CD4-positive, alpha-beta memory T cell (primary cell): ENCODE measurements around the gene KIF1C. TPM values are rescaled to one million over a fixed set of nuclear protein-coding genes. Genes with fewer than 3 reads are reported as not detected.

Experiments used
- CTCF ChIA-PET: fragments of 350-600 bp; sonication (Branson Sonifier 250); formaldehyde crosslinking; loops from one replicate; lab custom pipeline; 2021; ENCODE audit warnings: inconsistent platforms; ENCODE audit not compliant: partially characterized antibody; lab: Charles Lee
- POLR2A ChIA-PET: fragments of 350-600 bp; sonication (Branson Sonifier 250); formaldehyde crosslinking; loops from one replicate; lab custom pipeline; 2021; ENCODE audit not compliant: partially characterized antibody; lab: Charles Lee
- DNase-seq, 5 donors: peaks; one replicate each; pipeline versions ENCODE4 v3.0.0 to v3.0.0-alpha.2; 2020 to 2022; ENCODE audit warnings: mixed read lengths in 1 of 5
- H3K27ac ChIP-seq: one replicate; pipeline ENCODE4 v1.7.0; 2013; ENCODE audit warnings: low read depth, low read length
- H3K27me3 ChIP-seq: 2 replicates; pipeline ENCODE4 v1.7.0; 2013; ENCODE audit warnings: mild to moderate bottlenecking, low read length, moderate library complexity; ENCODE audit not compliant: insufficient read depth
- H3K36me3 ChIP-seq: 2 replicates; pipeline ENCODE4 v1.7.0; 2013; ENCODE audit warnings: mild to moderate bottlenecking, low read length, moderate library complexity; ENCODE audit not compliant: insufficient read depth
- H3K4me1 ChIP-seq: 2 replicates; pipeline ENCODE4 v1.7.0; 2013; ENCODE audit warnings: mild to moderate bottlenecking, low read length, moderate library complexity; ENCODE audit not compliant: insufficient read depth
- H3K4me3 ChIP-seq, 2 donors: one replicate each; pipeline ENCODE4 v1.7.0; 2013; ENCODE audit warnings: low read length in 2 of 2, mild to moderate bottlenecking in 1 of 2
- H3K9me3 ChIP-seq, 2 donors: one replicate each; pipeline ENCODE4 v1.7.0; 2013; ENCODE audit warnings: low read length in 2 of 2, control low read depth in 1 of 2; ENCODE audit not compliant: control insufficient read depth in 1 of 2
- H3K27ac Mint-ChIP-seq, 7 donors: one replicate each; pipeline ENCODE4 v1.8.0; 2020 to 2021; ENCODE audit warnings: mixed read lengths in 7 of 7, mild to moderate bottlenecking in 6 of 7, inconsistent platforms in 3 of 7, moderate library complexity in 3 of 7
- H3K27me3 Mint-ChIP-seq, 2 donors: one replicate each; pipeline ENCODE4 v1.8.0; 2020 to 2021; ENCODE audit warnings: mixed read lengths in 2 of 2
- H3K36me3 Mint-ChIP-seq, 2 donors: one replicate each; pipeline ENCODE4 v1.8.0; 2020 to 2021; ENCODE audit warnings: mixed read lengths in 2 of 2, inconsistent platforms in 1 of 2, mild to moderate bottlenecking in 1 of 2
- H3K4me1 Mint-ChIP-seq, 4 donors: one replicate each; pipeline ENCODE4 v1.8.0; 2020 to 2021; ENCODE audit warnings: mixed read lengths in 4 of 4, mild to moderate bottlenecking in 1 of 4
- H3K4me3 Mint-ChIP-seq, 8 donors: one replicate each; pipeline ENCODE4 v1.8.0; 2020 to 2021; ENCODE audit warnings: mixed read lengths in 8 of 8, mild to moderate bottlenecking in 7 of 8, moderate library complexity in 6 of 8, inconsistent platforms in 3 of 8
- H3K9me3 Mint-ChIP-seq, 8 donors: one replicate each; pipeline ENCODE4 v1.8.0; 2020 to 2021; ENCODE audit warnings: mixed read lengths in 8 of 8, mild to moderate bottlenecking in 5 of 8, inconsistent platforms in 3 of 8, moderate library complexity in 1 of 8
- intact Hi-C: fragments of 100-400 bp; cut with micrococcal nuclease; formaldehyde crosslinking; loops from one replicate; pipeline ENCODE4 v1.15.1; 2023
- polyA plus RNA-seq, 2 donors: library from polyadenylated mRNA; unstranded; fragments of 300-500 nt; fragmentation: Illumina TruSeq; gene quantifications; one replicate each; pipeline ENCODE4 v1.2.3, GENCODE V29; 2021
- total RNA-seq, 2 experiments: library from RNA; stranded (reverse); gene quantifications; one replicate each; pipeline ENCODE4 v1.2.3, GENCODE V29; 2021

Gene KIF1C
- total and polyA plus RNA-seq, 4 experiments from 2014 or later: 1.8 to 36.9 (median 20.3) TPM

- Mint-ChIP-seq H3K27me3 (no peaks in the 10 kb centered on the region), H3K9me3 (no peaks in the 10 kb centered on the region), H3K4me1 (peaks cover 46 to 85% (median 68%) of the 10 kb centered on the region in 4 donors), H3K36me3 (peaks cover 5 to 8% of the 10 kb centered on the region in 2 donors), H3K4me3 (peak overlapping the region in 7 of 8 donors; percentile 29 to 83 (median 78)), H3K27ac (peak overlapping the region; percentile 58 to 96 (median 91))
- Histone ChIP-seq H3K27ac (no peak overlapping the region), H3K27me3 (no peaks in the 10 kb centered on the region), H3K4me3 (no peak overlapping the region), H3K9me3 (no peaks in the 10 kb centered on the region), H3K36me3 (no peaks in the 10 kb centered on the region), H3K4me1 (peaks cover 83% of the 10 kb centered on the region)
- POLR2A ChIA-PET: interaction anchor here (0.6 to 7.9 kb wide), 8 partner anchors 8 to 274 kb away, joined by 4 to 146 read pairs (median 6); partner anchors contain the start of genes CAMTA2, SLC52A1 and SPAG7
- DNase-seq: peak in 4 of 5 donors; percentile 19 to 28 (median 22)
- intact Hi-C loops: no loop called here
- CTCF ChIA-PET: interaction anchor here (0.7 to 10.9 kb wide), 9 partner anchors 10 to 90 kb away, joined by 3 to 127 read pairs (median 5); partner anchors contain the start of genes CAMTA2, SLC52A1 and SPAG7
Measured at GRCh38 chr17:5045496-5045895, 47.7 kb downstream of the KIF1C start.

- DNase-seq: no peak
- no peaks in the 10 kb centered on the region for H3K36me3 ChIP-seq
- POLR2A ChIA-PET: interaction anchor here (0.6 to 7.9 kb wide), 6 partner anchors 14 to 756 kb away, joined by 3 to 146 read pairs (median 3); partner anchors contain the start of genes C17orf107, INCA1, KIF1C and SLC52A1
- Mint-ChIP-seq H3K9me3 (no peaks in the 10 kb centered on the region), H3K27me3 (no peaks in the 10 kb centered on the region), H3K36me3 (peaks cover 5 to 8% of the 10 kb centered on the region in 2 donors), H3K27ac (peak overlapping the region; percentile 70 to 95 (median 91)), H3K4me1 (peaks cover 39 to 77% (median 61%) of the 10 kb centered on the region in 4 donors), H3K4me3 (peak overlapping the region; percentile 27 to 82 (median 62))
- CTCF ChIA-PET: interaction anchor here (0.7 to 10.9 kb wide), 5 partner anchors 9 to 495 kb away, joined by 3 to 127 read pairs (median 11); partner anchors contain the start of gene SLC52A1
- no peaks in the 10 kb centered on the region for H3K9me3 ChIP-seq
- H3K27me3 ChIP-seq: no peaks in the 10 kb centered on the region
- intact Hi-C loops: no loop called here
- peaks cover 77% of the 10 kb centered on the region for H3K4me1 ChIP-seq
- H3K27ac ChIP-seq: no peak overlapping the region
- H3K4me3 ChIP-seq: no peak overlapping the region
Measured at GRCh38 chr17:5047446-5047845, 49.7 kb downstream of the KIF1C start.

GRCh38 chr17:5049314-5049841, 51.6 kb downstream of the KIF1C start:
- peak overlapping the region; percentile 93 to 98 (median 95) for H3K27ac Mint-ChIP-seq
- POLR2A ChIA-PET: interaction anchor here (0.6 to 7.9 kb wide), 17 partner anchors 9 to 437 kb away, joined by 3 to 146 read pairs (median 7); partner anchors contain the start of genes CAMTA2, DERL2, INCA1 and KIF1C
- H3K4me3 Mint-ChIP-seq: peak overlapping the region in 7 of 8 donors; percentile 61 to 89 (median 74)
- peaks cover 32 to 60% (median 47%) of the 10 kb centered on the region in 4 donors for H3K4me1 Mint-ChIP-seq
- Histone ChIP-seq H3K27ac (peak overlapping the region; percentile 42), H3K27me3 (no peaks in the 10 kb centered on the region), H3K36me3 (no peaks in the 10 kb centered on the region), H3K4me3 (no peak overlapping the region), H3K4me1 (peaks cover 60% of the 10 kb centered on the region), H3K9me3 (no peaks in the 10 kb centered on the region)
- CTCF ChIA-PET: interaction anchor here (0.7 to 10.9 kb wide), 8 partner anchors 9 to 1181 kb away, joined by 3 to 127 read pairs (median 5); partner anchors contain the start of gene SLC52A1
- peaks cover 7 to 12% of the 10 kb centered on the region in 2 donors for H3K36me3 Mint-ChIP-seq
- peak; percentile 79 to 89 (median 85) for DNase-seq
- intact Hi-C loops: loop anchor here (1.0 kb wide), 2 partner anchors 13 to 18 kb away; no protein-coding TSS in a partner anchor
- H3K27me3 Mint-ChIP-seq: no peaks in the 10 kb centered on the region
- no peaks in the 10 kb centered on the region for H3K9me3 Mint-ChIP-seq

- Histone ChIP-seq H3K27ac (no peak overlapping the region), H3K36me3 (no peaks in the 10 kb centered on the region), H3K9me3 (no peaks in the 10 kb centered on the region), H3K27me3 (no peaks in the 10 kb centered on the region), H3K4me1 (peaks cover 51% of the 10 kb centered on the region), H3K4me3 (no peak overlapping the region)
- ChIA-PET CTCF (interaction anchor here (0.9 to 10.9 kb wide), 3 partner anchors 11 to 149 kb away, joined by 3 to 127 read pairs (median 23); no protein-coding TSS in a partner anchor), POLR2A (interaction anchor here (1.1 to 7.9 kb wide), 11 partner anchors 10 to 260 kb away, joined by 3 to 146 read pairs (median 8); partner anchors contain the start of genes CAMTA2, INCA1, KIF1C and PFN1)
- Mint-ChIP-seq H3K4me3 (peak overlapping the region in 2 of 8 donors; percentile 79 to 89), H3K4me1 (peaks cover 30 to 51% (median 40%) of the 10 kb centered on the region in 4 donors), H3K27me3 (no peaks in the 10 kb centered on the region), H3K9me3 (no peaks in the 10 kb centered on the region), H3K27ac (peak overlapping the region in 5 of 7 donors; percentile 72 to 98 (median 94)), H3K36me3 (peaks cover 7 to 16% of the 10 kb centered on the region in 2 donors)
- intact Hi-C loops: no loop called here
- DNase-seq: no peak
Measured at GRCh38 chr17:5050278-5050677, 52.5 kb downstream of the KIF1C start.

GRCh38 chr17:5055543-5055942, 57.8 kb downstream of the KIF1C start:
- Histone ChIP-seq H3K36me3 (no peaks in the 10 kb centered on the region), H3K9me3 (no peaks in the 10 kb centered on the region), H3K27me3 (no peaks in the 10 kb centered on the region), H3K27ac (no peak overlapping the region), H3K4me1 (peaks cover 2% of the 10 kb centered on the region), H3K4me3 (no peak overlapping the region)
- intact Hi-C loops: no loop called here
- no peak for DNase-seq
- Mint-ChIP-seq H3K9me3 (no peaks in the 10 kb centered on the region), H3K36me3 (peaks cover 5 to 11% of the 10 kb centered on the region in 2 donors), H3K4me3 (no peak overlapping the region), H3K27me3 (peaks cover 0 to 1% of the 10 kb centered on the region in 2 donors), H3K27ac (peak overlapping the region in 2 of 7 donors; percentile 22 to 35), H3K4me1 (peaks cover under 1 to 3% (median 1%) of the 10 kb centered on the region in 4 donors)
- ChIA-PET POLR2A (interaction anchor here (0.8 kb wide), 1 partner anchor 13 kb away, joined by 3 read pairs; no protein-coding TSS in a partner anchor), CTCF (interaction anchor here (0.6 to 4.8 kb wide), 3 partner anchors 20 to 156 kb away, joined by 3 to 28 read pairs (median 4); no protein-coding TSS in a partner anchor)

- Histone ChIP-seq H3K27ac (no peak overlapping the region), H3K4me3 (no peak overlapping the region), H3K9me3 (no peaks in the 10 kb centered on the region), H3K4me1 (no peaks in the 10 kb centered on the region), H3K36me3 (no peaks in the 10 kb centered on the region), H3K27me3 (no peaks in the 10 kb centered on the region)
- POLR2A ChIA-PET: no interaction called here
- H3K27ac Mint-ChIP-seq: no peak overlapping the region
- H3K36me3 Mint-ChIP-seq: no peaks in the 10 kb centered on the region
- no peak overlapping the region for H3K4me3 Mint-ChIP-seq
- no peaks in the 10 kb centered on the region for H3K9me3 Mint-ChIP-seq
- H3K27me3 Mint-ChIP-seq: no peaks in the 10 kb centered on the region
- peaks cover 3 to 10% (median 7%) of the 10 kb centered on the region in 4 donors for H3K4me1 Mint-ChIP-seq
- CTCF ChIA-PET: interaction anchor here (6.7 kb wide), 1 partner anchor 34 kb away, joined by 271 read pairs; the partner anchor contains the start of gene SLC52A1
- intact Hi-C loops: no loop called here
- DNase-seq: no peak
Measured at GRCh38 chr17:5065227-5065744, 67.5 kb downstream of the KIF1C start.
